HL-60 (cell line): Measurements from ENCODE around the gene CCL11.

Source experiments
- CTCF ChIP-seq: IDR thresholded peaks from one replicate; pipeline ENCODE4 v1.5.1; 2011; ENCODE audit warnings: low read length, control low read depth, inconsistent platforms; ENCODE audit not compliant: insufficient read depth
- GABPA ChIP-seq: IDR thresholded peaks from 2 replicates; pipeline ENCODE4 v1.6.1; 2012; ENCODE audit warnings: low read depth
- POLR2AphosphoS5 ChIP-seq: IDR thresholded peaks from 2 replicates; pipeline ENCODE4 v1.6.1; 2012; ENCODE audit warnings: low read depth
- REST ChIP-seq: IDR thresholded peaks from 2 replicates; pipeline ENCODE4 v1.6.1; 2012; ENCODE audit warnings: low read depth; ENCODE audit not compliant: insufficient replicate concordance
- SPI1 ChIP-seq: IDR thresholded peaks from 2 replicates; pipeline ENCODE4 v1.6.1; 2012; ENCODE audit warnings: low read depth, mild to moderate bottlenecking, borderline replicate concordance

GRCh38 chr17:34237458-34237857 lies 48.1 kb upstream of the CCL11 start:
- no peak for TF ChIP-seq CTCF
- TF ChIP-seq POLR2AphosphoS5, result no peak
- peak; percentile 82 for TF ChIP-seq REST
- no peak for TF ChIP-seq SPI1
- no peak for TF ChIP-seq GABPA
